Astrocyte of the spinal cord (primary cell): ENCODE measurements around the gene GRID2.
"Not testable (repeated sequence)": the region's sequence is repeated elsewhere in the genome, so short reads cannot be mapped to it uniquely, and the experiment has no call there.

ENCODE experiments used
- DNase-seq: peaks from one replicate; pipeline ENCODE4 v3.0.0; 2011; ENCODE audit warnings: low read depth, low spot score
- H3K4me3 ChIP-seq: 2 replicates; pipeline ENCODE4 v1.5.1; 2011; ENCODE audit warnings: low read depth, mild to moderate bottlenecking, low read length, moderate library complexity
- CTCF ChIP-seq: IDR thresholded peaks from 2 replicates; pipeline ENCODE4 v1.5.1; 2012; ENCODE audit warnings: low read depth, mild to moderate bottlenecking, low read length, inconsistent platforms
- in situ Hi-C: cut with HindIII; loops from 2 replicates; pipeline ENCODE4 v1.10.0; 2017; ENCODE audit warnings: low sequenced_read_pairs

Gene GRID2

GRCh38 chr4:92268642-92269041, 35.1 kb upstream of the GRID2 start:
- no peak for DNase-seq
- TF ChIP-seq CTCF: no peak
- in situ Hi-C loops: no loop called here
- no peak overlapping the region for H3K4me3 ChIP-seq

- in situ Hi-C loops: no loop called here
- no peak for TF ChIP-seq CTCF
- no peak overlapping the region for H3K4me3 ChIP-seq
- no peak for DNase-seq
Observed at GRCh38 chr4:92270908-92271307, 32.9 kb upstream of the GRID2 start.

DNA sequence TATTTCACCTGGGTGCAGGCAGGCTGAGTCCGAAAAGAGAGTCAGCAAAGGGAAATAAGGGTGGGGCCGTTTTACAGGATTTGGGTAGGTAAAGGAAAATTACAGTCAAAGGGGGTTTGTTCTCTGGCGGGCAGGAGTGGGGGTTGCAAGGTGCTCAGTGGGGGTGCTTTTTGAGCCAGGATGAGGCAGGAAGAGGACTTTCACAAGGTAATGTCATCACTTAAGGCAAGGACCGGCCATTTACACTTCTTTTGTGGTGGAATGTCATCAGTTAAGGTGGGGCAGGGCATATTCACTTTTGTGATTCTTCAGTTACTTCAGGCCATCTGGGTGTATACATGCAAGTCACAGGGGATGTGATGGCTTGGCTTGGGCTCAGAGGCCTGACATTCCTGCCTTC, 32.2 kb upstream of the GRID2 start:
- DNase-seq, in situ Hi-C loops: not testable (repeated sequence)

GRCh38 chr4:92277057-92277881, 26.5 kb upstream of the GRID2 start:
- in situ Hi-C loops, DNase-seq: not testable (repeated sequence)

More for the DNA sequence above, 32.2 kb upstream of the GRID2 start:
- H3K4me3 ChIP-seq: not testable (repeated sequence)

DNA sequence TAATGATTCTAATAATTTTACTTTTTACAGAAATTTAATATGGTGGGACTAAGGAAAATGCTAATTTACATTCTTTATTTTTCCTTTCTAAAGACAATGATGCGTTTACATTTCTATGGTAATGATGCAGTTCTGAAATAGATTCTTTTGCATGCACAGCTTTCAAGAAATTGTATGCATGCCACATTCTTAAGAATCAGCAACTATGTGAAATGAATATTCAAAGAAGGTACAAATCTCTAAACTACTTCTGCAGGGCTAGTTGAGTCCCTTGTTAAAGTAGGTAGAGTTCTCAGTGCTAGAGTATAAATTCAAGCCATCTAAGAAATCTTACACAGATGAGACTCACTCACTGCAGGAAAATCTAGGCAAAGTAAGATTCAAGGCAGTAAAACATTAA, 24.5 kb upstream of the GRID2 start:
- no peak for DNase-seq
- no peak overlapping the region for H3K4me3 ChIP-seq
- no peak for TF ChIP-seq CTCF
- in situ Hi-C loops: no loop called here

More at GRCh38 chr4:92277057-92277881, 26.5 kb upstream of the GRID2 start:
- not testable (repeated sequence) for H3K4me3 ChIP-seq

GRCh38 chr4:92299152-92299551, 4.6 kb upstream of the GRID2 start:
- DNase-seq: peak; percentile 23
- TF ChIP-seq CTCF: peak; percentile 45
- no peak overlapping the region for H3K4me3 ChIP-seq
- in situ Hi-C loops: no loop called here

- in situ Hi-C loops: no loop called here
- TF ChIP-seq CTCF: no peak
- peak overlapping the region; percentile 36 for H3K4me3 ChIP-seq
- DNase-seq: no peak
Observed at GRCh38 chr4:92304121-92304520, 355 bp downstream of the GRID2 start.
